Peyer's patch (tissue), 4 donors: ENCODE data around the gene AKAP1.

Source experiments
- CTCF ChIP-seq, 6 experiments: fragments of 450-650 bp in 4 of 6; fragments of 200-600 bp in 2 of 6; sonication (generic) in 1 of 6; IDR thresholded peaks; one replicate each; pipeline ENCODE4 v1.5.1; 2017 to 2019; ENCODE audit warnings: antibody characterized with exemption in 6 of 6, mild to moderate bottlenecking in 3 of 6, moderate library complexity in 1 of 6
- POLR2A ChIP-seq, 2 donors: fragments of 450-650 bp; IDR thresholded peaks; one replicate each; pipeline ENCODE4 v1.5.1; 2017; ENCODE audit warnings: antibody characterized with exemption in 2 of 2, mild to moderate bottlenecking in 2 of 2, moderate library complexity in 2 of 2

- TF ChIP-seq POLR2A (IDR thresholded peaks at IDR 0.05) (no peak), CTCF (IDR thresholded peaks at IDR 0.05) (no peak)
Observed at GRCh38 chr17:57099165-57099564, 14.1 kb downstream of the AKAP1 start.
